Measurements from ENCODE around the gene EMC6.

Gene EMC6

GRCh38 chr17:3682033-3682432 lies 13.4 kb downstream of the EMC6 start:
- Histone ChIP-seq H3K4me2 (ENCODE audit: low read length) (no peak overlapping the region), H3K27me3 (ENCODE audit: control insufficient read depth, low read length) (no peaks in the 10 kb centered on the region), H3K9me2 (replicated peaks; ENCODE audit: control insufficient read depth, low read length) (no peaks in the 10 kb centered on the region), H3K36me3 (ENCODE audit: control insufficient read depth, low read length) (peaks cover 61% of the 10 kb centered on the region), H3F3A (ENCODE audit: control insufficient read depth, insufficient read depth) (peaks cover 15% of the 10 kb centered on the region), H3K79me2 (ENCODE audit: control insufficient read depth, low read length) (peaks cover 7% of the 10 kb centered on the region), H3K9me3 (ENCODE audit: control insufficient read depth, insufficient read depth, low read length) (no peaks in the 10 kb centered on the region), H3K27ac (ENCODE audit: low read depth, low read length) (no peak overlapping the region), H3K4me3 (ENCODE audit: low read length) (no peak overlapping the region), H4K20me1 (ENCODE audit: control insufficient read depth, insufficient read depth, low read depth, low read length) (no peaks in the 10 kb centered on the region; the same call in 1 of the 2 replicates), H3K4me1 (ENCODE audit: control insufficient read depth, low read length) (peaks cover 27% of the 10 kb centered on the region)
- TF ChIP-seq CTCF (IDR thresholded peaks at IDR 0.05; ENCODE audit: low read depth, low read length, poor library complexity, severe bottlenecking) (no peak), EZH2phosphoT487 (IDR thresholded peaks at IDR 0.05; ENCODE audit: borderline replicate concordance, low read length) (no peak)

DNA sequence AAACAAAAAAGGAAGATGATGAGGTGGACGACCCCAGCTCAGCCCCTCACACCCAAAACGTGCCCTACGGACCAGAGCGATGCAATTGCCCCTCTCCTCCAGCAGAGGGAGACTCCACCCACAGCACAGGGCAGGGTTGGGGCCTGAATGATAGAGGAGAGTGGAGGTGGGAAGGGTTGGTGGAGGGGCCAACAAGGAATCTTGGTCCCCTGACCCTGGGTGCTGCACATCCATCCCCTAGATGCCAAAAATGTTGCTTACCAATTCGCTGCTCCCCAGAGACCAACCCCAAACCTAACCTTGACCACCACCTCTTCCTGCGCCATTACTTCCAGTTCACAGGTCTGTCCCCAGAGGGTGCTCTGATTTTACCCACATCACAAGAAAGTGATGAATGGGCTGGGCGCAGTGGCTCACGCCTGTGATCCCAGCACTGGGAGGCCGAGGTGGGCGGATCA lies 14.5 kb downstream of the EMC6 start:
- Histone ChIP-seq H3K9me2 (replicated peaks; ENCODE audit: control insufficient read depth, low read length) (no peaks in the 10 kb centered on the region), H3F3A (ENCODE audit: control insufficient read depth, insufficient read depth) (peaks cover 17% of the 10 kb centered on the region), H3K4me2 (ENCODE audit: low read length) (no peak overlapping the region), H3K4me3 (ENCODE audit: low read length) (no peak overlapping the region), H4K20me1 (ENCODE audit: control insufficient read depth, insufficient read depth, low read depth, low read length) (no peaks in the 10 kb centered on the region; the same call in 1 of the 2 replicates), H3K9me3 (ENCODE audit: control insufficient read depth, insufficient read depth, low read length) (no peaks in the 10 kb centered on the region), H3K79me2 (ENCODE audit: control insufficient read depth, low read length) (peaks cover 7% of the 10 kb centered on the region), H3K27me3 (ENCODE audit: control insufficient read depth, low read length) (no peaks in the 10 kb centered on the region), H3K36me3 (ENCODE audit: control insufficient read depth, low read length) (peaks cover 53% of the 10 kb centered on the region), H3K4me1 (ENCODE audit: control insufficient read depth, low read length) (peaks cover 31% of the 10 kb centered on the region), H3K27ac (ENCODE audit: low read depth, low read length) (0 out of 2 replicates have a peak overlapping the region, but pooled peaks have one; percentile 79)
- TF ChIP-seq EZH2phosphoT487 (IDR thresholded peaks at IDR 0.05; ENCODE audit: borderline replicate concordance, low read length) = no peak
- peak; percentile 99 for TF ChIP-seq CTCF (IDR thresholded peaks at IDR 0.05; ENCODE audit: low read depth, low read length, poor library complexity, severe bottlenecking)

GRCh38 chr17:3685174-3685573 lies 16.6 kb downstream of the EMC6 start:
- Histone ChIP-seq H3K27ac (ENCODE audit: low read depth, low read length) (peak overlapping the region; percentile 79), H3K9me2 (replicated peaks; ENCODE audit: control insufficient read depth, low read length) (no peaks in the 10 kb centered on the region), H3F3A (ENCODE audit: control insufficient read depth, insufficient read depth) (peaks cover 27% of the 10 kb centered on the region), H4K20me1 (ENCODE audit: control insufficient read depth, insufficient read depth, low read depth, low read length) (no peaks in the 10 kb centered on the region; the same call in 1 of the 2 replicates), H3K4me2 (ENCODE audit: low read length) (peak overlapping the region; percentile 43; the same call in 1 of the 2 replicates), H3K79me2 (ENCODE audit: control insufficient read depth, low read length) (peaks cover 19% of the 10 kb centered on the region), H3K27me3 (ENCODE audit: control insufficient read depth, low read length) (no peaks in the 10 kb centered on the region), H3K9me3 (ENCODE audit: control insufficient read depth, insufficient read depth, low read length) (no peaks in the 10 kb centered on the region), H3K36me3 (ENCODE audit: control insufficient read depth, low read length) (peaks cover 58% of the 10 kb centered on the region), H3K4me1 (ENCODE audit: control insufficient read depth, low read length) (peaks cover 52% of the 10 kb centered on the region), H3K4me3 (ENCODE audit: low read length) (0 out of 2 replicates have a peak overlapping the region, but pooled peaks have one; percentile 32)
- TF ChIP-seq CTCF (IDR thresholded peaks at IDR 0.05; ENCODE audit: low read depth, low read length, poor library complexity, severe bottlenecking) = no peak
- no peak for TF ChIP-seq EZH2phosphoT487 (IDR thresholded peaks at IDR 0.05; ENCODE audit: borderline replicate concordance, low read length)

Data from DOHH2 (cell line).